ENCODE data around the gene VKORC1L1. TPM values are rescaled to one million over a fixed set of nuclear protein-coding genes. Genes with fewer than 3 reads are reported as not detected.

The VKORC1L1 gene
- total and polyA plus RNA-seq, 2 of the 8 experiments (the other 6 are each of a cell fraction or from before 2014, with no cell fraction given), result 12.7 to 45.3 TPM

- H2BK20ac ChIP-seq (ENCODE audit: low read length), result no peak overlapping the region
- no peak overlapping the region for H3K4me2 ChIP-seq (ENCODE audit: insufficient read depth in 1 of 2, low read depth in 2 of 2, low read length in 2 of 2)
- no peak overlapping the region for H2BK12ac ChIP-seq (ENCODE audit: low read depth, low read length)
- H2BK120ac ChIP-seq (replicated peaks; ENCODE audit: low read depth, low read length), result no peak overlapping the region
- H3K4ac ChIP-seq (replicated peaks; ENCODE audit: insufficient read length, low read depth, low read length), result no peak overlapping the region
- peaks cover 2 to 5% of the 10 kb centered on the region in 2 experiments for H4K20me1 ChIP-seq (replicated peaks in 1 of 2; ENCODE audit: control insufficient read depth in 1 of 2, insufficient read depth in 2 of 2, low read length in 2 of 2)
- no peak overlapping the region for H3K18ac ChIP-seq (ENCODE audit: extremely low read depth, low read length)
- no peak overlapping the region for H2BK5ac ChIP-seq (ENCODE audit: low read depth, low read length)
- CTCF ChIA-PET (ENCODE audit: partially characterized antibody), result interaction anchor here (0.6 to 1.0 kb wide), 2 partner anchors 9 to 653 kb away, joined by 3 read pairs; no protein-coding TSS in a partner anchor
- H3K23ac ChIP-seq (ENCODE audit: insufficient read length), result no peak overlapping the region
- H3K9me3 ChIP-seq (ENCODE audit: insufficient read depth in 2 of 2, low read depth in 1 of 2, low read length in 1 of 2), result no peaks in the 10 kb centered on the region
- H3K36me3 ChIP-seq (ENCODE audit: control insufficient read depth in 2 of 4, insufficient read depth in 4 of 4, low read length in 3 of 4), result peaks cover 20 to 62% (median 42%) of the 10 kb centered on the region in 4 experiments; a peak in 7 of 8 replicates
- no peaks in the 10 kb centered on the region for H3K4me1 ChIP-seq (replicated peaks in 1 of 4; ENCODE audit: control insufficient read depth in 3 of 4, insufficient read depth in 4 of 4, low read length in 3 of 4)
- 95% methylated on average over 6 of the region's 6 CpGs; no CpG with 5 or more reads in 1 of the 2 experiments for WGBS, 2 experiments (ENCODE audit: extremely low coverage in 1 of 2, insufficient coverage in 1 of 2, insufficient read length in 1 of 2, insufficient replicate concordance in 2 of 2, low coverage in 1 of 2, low lambda C conversion rate in 2 of 2, missing lambda C conversion rate in 1 of 2)
- no peak overlapping the region for H3K4me3 ChIP-seq (ENCODE audit: extremely low read depth in 1 of 4, insufficient read depth in 2 of 4, low read depth in 3 of 4, low read length in 4 of 4)
- no peak overlapping the region for H2AFZ ChIP-seq (ENCODE audit: low read length)
- no peak overlapping the region for H3K27ac ChIP-seq (ENCODE audit: low read depth, low read length)
- no peak overlapping the region for H4K8ac ChIP-seq (ENCODE audit: extremely low read depth, insufficient read depth, low read length)
- H3K9ac ChIP-seq (replicated peaks in 1 of 4; ENCODE audit: extremely low read depth in 1 of 4, low read depth in 3 of 4, low read length in 3 of 4), result no peak overlapping the region
- POLR2A ChIA-PET (ENCODE audit: partially characterized antibody), result interaction anchor here (1.0 to 2.4 kb wide), 3 partner anchors 9 to 132 kb away, joined by 3 to 13 read pairs (median 5); no protein-coding TSS in a partner anchor
- H3K56ac ChIP-seq (replicated peaks; ENCODE audit: insufficient read length, low read depth, low read length), result no peak overlapping the region
- H3K27me3 ChIP-seq (replicated peaks in 1 of 4; ENCODE audit: control insufficient read depth in 3 of 4, extremely low read depth in 1 of 4, insufficient read depth in 3 of 4, low read length in 3 of 4), result no peaks in the 10 kb centered on the region
- H4K91ac ChIP-seq (replicated peaks; ENCODE audit: insufficient read length, low read length), result no peak overlapping the region
- no peak overlapping the region for H4K5ac ChIP-seq (ENCODE audit: insufficient read length, low read depth, low read length)
- no peaks in the 10 kb centered on the region for H3K79me1 ChIP-seq (ENCODE audit: low read depth, low read length)
- TF ChIP-seq POU5F1 (IDR thresholded peaks at IDR 0.05; ENCODE audit: low read depth, low read length) (no peak), CTBP2 (IDR thresholded peaks at IDR 0.05; ENCODE audit: borderline replicate concordance, insufficient read depth, insufficient read length, low read length) (no peak), BACH1 (IDR thresholded peaks at IDR 0.05; ENCODE audit: low read length) (no peak), SIN3A (conservative IDR thresholded peaks at IDR 0.05 in 1 of 2, IDR thresholded peaks at IDR 0.05 in 1 of 2; ENCODE audit: low read depth in 1 of 2, low read length in 2 of 2) (no peak), SIX5 (IDR thresholded peaks at IDR 0.05; ENCODE audit: low read depth, low read length) (no peak)
- H3K14ac ChIP-seq (ENCODE audit: insufficient read length), result no peak overlapping the region
- FAIRE-seq (no peak), DNase-seq (ENCODE audit: low read depth in 1 of 2, low spot score in 2 of 2) (no peak)
- no peak overlapping the region for H2BK15ac ChIP-seq (ENCODE audit: low read length)
- no peaks in the 10 kb centered on the region for H3K23me2 ChIP-seq (ENCODE audit: low read depth, low read length)
- H2AK5ac ChIP-seq (ENCODE audit: low read depth, low read length), result no peak overlapping the region
- H3K79me2 ChIP-seq (ENCODE audit: control insufficient read depth in 1 of 2, insufficient read depth in 2 of 2, low read length in 2 of 2), result no peaks in the 10 kb centered on the region
These were observed 89.2 kb downstream of the VKORC1L1 start for GRCh38 chr7:65962033-65962432.
